Kasumi-1 (cell line): Measurements from ENCODE around the gene BCL3.

Experiments
- DNase-seq, 2 experiments: peaks; one replicate each; lab custom pipeline; 2025; lab: John Stamatoyannopoulos, UW

BCL3 gene

GRCh38 chr19:44742330-44743061 lies 6.0 kb upstream of the BCL3 start:
- no peak for DNase-seq

DNA sequence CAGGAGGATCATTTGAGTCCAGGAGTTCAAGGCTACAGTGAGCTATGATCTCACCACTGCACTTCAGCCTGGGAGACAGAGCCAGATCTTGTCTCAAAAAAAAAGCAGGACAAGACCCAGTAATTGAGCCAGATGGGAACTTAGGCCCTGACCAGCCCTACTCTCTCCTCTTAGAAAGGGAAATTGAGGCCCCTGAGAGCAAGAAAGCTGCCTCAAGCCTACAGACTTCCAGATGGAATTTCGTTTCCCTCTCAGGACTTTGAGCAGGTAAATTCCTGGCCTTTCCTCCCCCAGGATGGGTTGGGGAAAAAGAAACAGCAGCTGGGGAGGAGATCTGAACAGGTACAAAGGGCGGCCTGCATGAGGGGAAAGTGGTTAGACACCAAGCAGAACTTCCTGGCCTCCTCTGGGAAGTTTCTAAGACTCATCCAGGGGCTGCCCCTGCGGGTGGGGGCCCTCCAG lies 3.6 kb upstream of the BCL3 start:
- DNase-seq: no peak

- DNase-seq: no peak
These were observed 3.1 kb upstream of the BCL3 start for GRCh38 chr19:44745341-44745831.

GRCh38 chr19:44745887-44746600 lies 2.5 kb upstream of the BCL3 start:
- DNase-seq: no peak

DNA sequence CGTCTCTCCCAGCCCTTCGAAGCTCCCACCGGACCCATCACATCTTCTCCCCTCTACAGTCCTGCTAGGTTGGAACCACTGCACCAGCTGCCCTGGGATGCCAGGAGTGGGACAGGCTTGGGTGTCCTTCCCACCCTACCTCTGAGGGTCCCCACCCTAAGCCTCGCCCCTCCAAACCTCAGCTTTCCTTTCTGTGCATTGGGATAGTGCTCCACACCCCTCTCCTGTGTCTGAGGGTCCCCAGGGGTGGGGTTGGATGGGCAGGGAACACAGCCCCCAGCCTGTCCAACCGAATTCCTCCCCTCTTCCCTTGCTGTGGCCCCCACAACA lies 1.9 kb upstream of the BCL3 start:
- DNase-seq: no peak

- DNase-seq: peak; percentile 64 to 65
These were observed 1.4 kb upstream of the BCL3 start for GRCh38 chr19:44746946-44747738.

- DNase-seq: peak; percentile 45 to 76
These were observed 626 bp upstream of the BCL3 start for GRCh38 chr19:44747739-44748425.

DNA sequence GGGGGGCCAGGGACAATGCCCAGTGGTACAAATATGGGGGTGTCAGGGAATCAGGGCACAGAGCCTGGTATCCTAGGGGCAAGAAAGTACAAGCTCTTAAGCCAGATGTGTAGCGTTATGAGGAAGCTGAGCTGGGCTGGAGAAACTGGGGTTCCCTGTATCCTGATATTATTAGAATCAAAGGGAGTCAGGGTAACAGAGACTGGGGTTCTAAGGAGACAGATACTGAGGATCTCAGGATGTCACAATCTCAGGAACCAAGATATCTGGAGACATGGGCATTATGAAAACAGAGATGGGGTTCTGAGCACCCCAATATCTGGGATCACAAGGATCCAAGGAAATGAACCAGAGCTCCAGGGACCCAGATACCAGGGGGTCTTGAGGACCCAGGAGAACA lies 784 bp downstream of the BCL3 start:
- DNase-seq: no peak

DNA sequence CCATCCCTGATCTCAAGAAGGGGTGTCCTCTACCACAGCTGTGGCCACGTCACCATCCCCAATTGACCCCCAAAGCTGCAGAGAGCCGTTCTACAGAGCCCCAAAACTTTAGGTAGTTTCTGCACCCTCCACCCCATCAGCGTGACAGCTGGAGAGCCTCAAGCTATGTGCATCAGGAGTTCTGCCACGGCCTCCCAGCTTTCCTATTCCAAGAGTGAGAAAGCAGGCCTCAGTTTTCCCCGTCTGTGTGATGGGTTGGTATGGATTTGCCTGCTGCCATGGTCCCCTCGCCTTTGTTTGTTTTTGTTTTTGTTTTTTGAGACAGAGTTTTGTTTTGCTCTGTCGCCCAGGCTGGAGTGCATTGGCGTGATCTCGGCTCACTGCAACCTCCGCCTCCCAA lies 1.5 kb downstream of the BCL3 start:
- no peak for DNase-seq

- no peak for DNase-seq
These were observed 3.8 kb downstream of the BCL3 start for GRCh38 chr19:44752123-44752815.

- DNase-seq: peak; percentile 91 to 94
These were observed 4.5 kb downstream of the BCL3 start for GRCh38 chr19:44752816-44753625.

DNA sequence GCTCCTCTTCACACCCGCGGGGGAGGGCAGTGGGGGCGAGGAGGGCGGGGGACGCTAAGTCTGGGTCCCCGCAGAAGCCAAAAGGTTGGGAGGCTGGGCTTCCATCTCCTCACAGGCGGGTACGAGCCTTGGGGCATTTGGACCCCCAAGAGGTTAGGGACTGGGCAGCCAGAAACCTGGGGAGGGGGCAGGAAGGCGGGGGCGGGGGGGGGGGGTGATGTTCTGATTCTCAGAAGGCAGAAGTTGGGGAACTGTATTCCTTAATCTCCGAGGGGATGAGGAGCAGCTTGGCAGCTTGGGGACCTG lies 5.1 kb downstream of the BCL3 start:
- DNase-seq: no peak

DNA sequence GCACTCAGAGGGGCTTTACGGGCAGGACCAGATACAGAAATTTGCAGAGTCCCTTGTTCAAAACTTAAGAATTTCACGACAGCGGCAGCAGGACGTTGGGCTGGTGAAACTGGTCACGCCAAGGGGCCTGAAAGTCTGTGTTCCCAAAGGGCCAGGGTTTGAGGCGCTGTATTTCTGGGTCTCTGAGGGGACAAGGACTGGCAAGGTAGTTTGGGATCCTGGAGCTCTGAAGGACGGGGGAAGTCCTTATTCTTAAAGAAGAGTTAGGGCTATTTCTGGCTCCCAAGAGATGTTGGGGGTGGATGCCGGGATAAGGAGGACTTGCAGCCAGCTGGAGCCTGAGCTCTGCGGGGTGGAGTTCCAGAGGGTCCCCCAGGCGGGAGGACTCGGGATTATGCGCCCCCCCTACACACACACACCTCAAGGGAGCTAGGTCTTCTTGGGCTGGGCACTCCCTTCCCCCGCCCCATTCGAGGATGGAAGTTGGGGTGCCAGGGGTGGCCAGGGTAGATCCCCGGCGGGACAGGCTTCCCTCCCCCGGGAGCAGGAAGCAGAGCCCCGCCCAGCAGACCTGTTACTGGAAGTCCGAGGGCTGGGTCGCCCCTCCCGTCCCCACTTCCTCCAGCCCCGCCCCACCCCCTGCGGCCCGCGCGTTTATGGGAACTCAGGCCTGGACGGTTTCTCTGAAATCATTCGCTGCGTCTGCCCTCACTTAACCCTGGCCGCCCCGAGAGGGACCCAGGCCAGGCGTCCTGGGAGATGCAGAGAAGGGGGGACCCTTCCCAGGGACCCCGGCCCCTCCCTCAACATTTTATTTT lies 5.6 kb downstream of the BCL3 start:
- peak; percentile 50 to 62 for DNase-seq

DNA sequence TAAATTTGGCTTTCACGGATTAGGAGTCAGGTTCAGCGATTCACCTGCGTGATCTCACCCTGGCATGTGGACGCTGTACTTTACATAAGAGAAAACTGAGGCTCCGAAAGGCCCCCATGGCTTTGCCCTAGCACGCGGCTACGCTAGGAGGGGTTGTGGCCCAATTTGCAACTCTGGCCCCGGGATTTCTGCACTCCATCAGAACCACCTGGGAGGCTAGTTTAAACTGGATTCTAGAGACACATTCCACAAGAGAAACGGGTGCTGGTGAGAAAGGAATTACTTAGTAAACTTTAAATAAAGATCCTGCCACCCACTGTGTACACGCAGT lies 6.2 kb downstream of the BCL3 start:
- no peak for DNase-seq

GRCh38 chr19:44755219-44755618 lies 6.7 kb downstream of the BCL3 start:
- no peak for DNase-seq

GRCh38 chr19:44756089-44756562 lies 7.6 kb downstream of the BCL3 start:
- no peak for DNase-seq

DNA sequence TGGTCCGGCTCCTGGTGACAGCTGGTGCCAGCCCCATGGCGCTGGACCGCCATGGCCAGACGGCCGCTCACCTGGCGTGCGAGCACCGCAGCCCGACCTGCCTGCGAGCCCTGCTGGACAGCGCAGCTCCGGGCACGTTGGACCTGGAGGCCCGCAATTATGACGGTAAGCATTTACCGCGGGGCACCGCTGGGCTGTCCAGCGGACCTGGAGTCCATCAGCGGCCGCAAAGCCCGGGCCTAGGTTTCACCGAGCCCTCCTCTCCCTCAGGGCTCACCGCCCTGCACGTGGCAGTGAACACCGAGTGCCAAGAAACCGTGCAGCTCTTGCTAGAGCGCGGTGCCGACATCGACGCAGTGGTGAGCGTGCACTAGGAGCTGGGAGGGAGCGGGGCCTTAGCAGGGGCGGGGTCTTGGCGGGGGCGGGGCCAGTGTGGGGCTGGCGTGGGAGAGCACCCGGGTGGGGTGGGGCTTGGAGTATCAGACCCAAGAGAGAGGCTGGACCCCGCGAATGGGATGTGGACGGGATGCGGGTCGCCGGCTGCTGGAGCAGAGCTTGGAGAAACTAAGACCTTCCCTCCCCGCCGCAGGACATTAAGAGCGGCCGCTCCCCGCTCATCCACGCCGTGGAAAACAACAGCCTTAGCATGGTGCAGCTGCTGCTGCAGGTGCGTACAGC lies 8.7 kb downstream of the BCL3 start:
- no peak for DNase-seq

- no peak for DNase-seq
These were observed 9.4 kb downstream of the BCL3 start for GRCh38 chr19:44757735-44758505.

- DNase-seq: no peak
These were observed 10.1 kb downstream of the BCL3 start for GRCh38 chr19:44758596-44758995.
